KBM-7 (cell line): ENCODE measurements around the gene EXOC2.

Experiments
- DNase-seq: peaks from one replicate; pipeline ENCODE4 v3.0.0-alpha.2; 2015
- in situ Hi-C: fragments of 300-500 bp; cut with MboI; formaldehyde crosslinking; loops from 2 replicates; pipeline ENCODE4 v1.14.3; 2020; ENCODE audit warnings: low sequenced_read_pairs, low pct_unique_long_range_greater_than_20kb, mixed read lengths

The EXOC2 gene

GRCh38 chr6:491233-491632 lies 201.7 kb downstream of the EXOC2 start:
- in situ Hi-C loops, result no loop called here
- DNase-seq, result no peak

GRCh38 chr6:490251-491037 lies 202.5 kb downstream of the EXOC2 start:
- in situ Hi-C loops, result no loop called here
- DNase-seq, result no peak

- DNase-seq, result no peak
- in situ Hi-C loops, result no loop called here
Measured at GRCh38 chr6:489762-490161, 203.2 kb downstream of the EXOC2 start.

DNA sequence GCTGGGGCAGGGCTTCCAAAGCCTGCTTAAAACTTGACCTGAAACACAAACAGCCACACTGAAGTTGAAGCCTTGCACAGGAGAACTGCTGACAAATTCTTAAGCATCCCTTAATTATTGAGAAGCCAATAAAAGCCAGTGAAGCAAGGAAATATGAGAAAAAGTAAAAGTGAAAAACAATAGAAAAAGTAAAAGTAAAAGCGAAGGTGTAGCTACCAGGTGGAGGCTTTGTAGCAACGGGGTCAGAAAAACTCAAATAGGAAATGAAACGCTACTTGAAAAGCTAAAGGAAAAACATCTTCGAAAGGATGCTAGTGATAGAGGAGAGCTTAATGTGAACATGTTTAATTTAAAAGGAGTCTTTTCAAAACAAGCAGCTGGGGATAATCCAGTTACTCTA lies 203.9 kb downstream of the EXOC2 start:
- in situ Hi-C loops, result no loop called here
- DNase-seq, result no peak

DNA sequence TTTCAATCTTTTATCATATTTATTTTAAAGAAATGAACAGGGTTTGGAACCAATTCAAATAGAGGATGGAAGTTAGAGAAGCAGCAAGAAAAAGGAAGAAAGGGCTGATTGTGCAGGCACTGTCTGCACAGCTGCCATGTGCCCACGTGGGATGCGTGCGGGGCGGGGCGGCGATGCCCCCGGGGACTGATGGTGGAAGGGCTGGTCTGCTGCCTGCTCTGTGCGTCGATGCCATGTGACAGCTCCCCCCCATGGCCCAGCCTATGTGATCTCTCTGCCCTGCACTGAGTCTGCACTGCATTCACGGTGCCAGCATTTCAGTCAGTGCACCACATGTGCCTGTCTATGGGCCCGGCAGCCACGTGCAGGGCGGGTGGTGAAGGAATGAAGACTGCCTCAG lies 205.0 kb downstream of the EXOC2 start:
- DNase-seq, result no peak
- in situ Hi-C loops, result no loop called here

- in situ Hi-C loops, result no loop called here
Measured at GRCh38 chr6:485655-486170, 207.2 kb downstream of the EXOC2 start.

DNA sequence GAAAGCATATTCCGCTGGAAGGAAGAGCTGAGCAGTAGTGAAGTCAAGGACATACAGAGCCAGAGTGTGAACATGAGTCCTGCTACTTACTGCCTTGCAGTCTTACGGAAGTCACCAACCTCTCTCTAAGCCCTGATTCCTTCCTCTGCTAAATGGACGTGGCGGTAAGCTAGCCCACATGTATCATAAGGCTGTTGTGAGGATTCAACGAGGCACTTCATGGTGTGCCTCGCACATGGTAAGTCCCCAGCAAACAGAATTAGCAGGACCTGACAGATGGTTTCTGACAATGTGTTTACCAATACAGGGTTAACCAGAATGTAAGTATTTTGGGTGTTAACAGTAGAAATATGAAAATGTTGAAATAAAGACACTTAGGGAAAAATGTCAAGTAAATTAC lies 208.2 kb downstream of the EXOC2 start:
- no peak for DNase-seq
- in situ Hi-C loops, result no loop called here

More at GRCh38 chr6:485655-486170, 207.2 kb downstream of the EXOC2 start:
- DNase-seq, result no peak

GRCh38 chr6:484086-484745 lies 208.7 kb downstream of the EXOC2 start:
- no peak for DNase-seq
- in situ Hi-C loops, result no loop called here

DNA sequence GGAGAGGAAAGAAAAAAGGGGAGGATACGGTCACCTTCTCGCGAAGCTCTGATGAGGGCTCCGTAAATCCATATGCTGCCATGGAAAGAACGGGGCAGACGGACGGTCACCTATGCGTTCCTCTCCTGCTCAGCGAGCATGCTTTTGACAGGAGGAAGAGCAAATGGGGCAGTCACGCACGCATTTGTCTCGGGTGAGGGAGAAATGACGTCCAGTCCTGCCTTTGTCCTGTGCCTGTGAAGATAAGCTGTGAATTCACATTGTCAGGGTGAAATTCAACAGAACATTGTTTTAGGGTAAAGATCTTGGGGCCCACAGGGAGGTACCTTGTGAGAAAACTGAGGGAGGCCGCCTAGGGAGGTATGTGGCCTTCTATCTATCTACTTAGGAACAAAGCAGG lies 217.6 kb downstream of the EXOC2 start:
- in situ Hi-C loops, result no loop called here
- no peak for DNase-seq

GRCh38 chr6:474453-475185 lies 218.3 kb downstream of the EXOC2 start:
- peak; percentile 76 for DNase-seq
- in situ Hi-C loops, result no loop called here

- in situ Hi-C loops, result no loop called here
- DNase-seq, result no peak
Measured at GRCh38 chr6:473768-474452, 219.0 kb downstream of the EXOC2 start.

DNA sequence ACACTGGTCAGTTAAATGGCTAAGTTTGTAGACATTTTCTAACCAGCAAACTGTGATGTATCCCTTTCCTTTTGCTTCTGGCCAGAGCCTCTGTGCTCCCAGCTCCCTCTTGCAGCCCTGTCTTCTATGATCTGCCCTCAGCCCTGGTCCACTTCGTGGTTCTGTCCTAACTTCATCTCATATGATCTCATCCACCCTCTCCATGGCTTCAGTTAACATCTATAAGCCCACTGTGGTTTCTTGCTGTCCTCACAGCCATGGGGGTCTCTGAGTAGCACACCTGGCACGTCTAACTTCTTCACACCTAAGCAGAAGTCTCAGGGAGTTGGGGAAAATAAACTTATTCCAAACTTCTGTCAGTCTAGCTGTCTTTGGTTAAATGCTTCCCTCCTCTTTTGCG lies 219.6 kb downstream of the EXOC2 start:
- no peak for DNase-seq
- in situ Hi-C loops, result no loop called here

DNA sequence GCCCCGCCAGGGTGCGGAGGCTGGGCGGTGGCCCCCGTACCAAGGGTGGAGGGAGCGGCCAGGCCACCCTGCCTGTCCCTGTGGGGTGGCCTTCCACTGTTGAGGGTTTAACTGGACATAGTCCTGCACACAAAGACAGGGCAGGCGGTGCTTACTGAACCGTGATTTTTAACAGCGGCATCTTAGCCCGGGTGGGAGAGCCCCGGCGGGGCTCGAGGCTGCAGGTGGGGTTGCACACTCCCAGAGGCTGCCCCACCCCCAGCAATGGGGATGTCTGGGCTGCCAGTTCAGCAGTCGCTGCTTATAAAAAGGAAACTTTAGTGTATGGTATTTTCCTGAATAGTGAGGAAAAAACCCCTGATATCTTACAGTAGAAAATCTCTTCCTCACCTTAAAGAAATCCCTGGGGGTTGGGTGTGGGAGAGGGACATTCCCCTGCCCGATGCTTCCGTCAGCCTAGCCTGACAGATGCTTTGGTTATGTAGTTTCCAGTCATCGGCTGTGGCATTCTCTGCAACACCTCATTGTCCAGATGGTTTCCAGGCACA lies 222.0 kb downstream of the EXOC2 start:
- in situ Hi-C loops, result no loop called here
- DNase-seq, result no peak

DNA sequence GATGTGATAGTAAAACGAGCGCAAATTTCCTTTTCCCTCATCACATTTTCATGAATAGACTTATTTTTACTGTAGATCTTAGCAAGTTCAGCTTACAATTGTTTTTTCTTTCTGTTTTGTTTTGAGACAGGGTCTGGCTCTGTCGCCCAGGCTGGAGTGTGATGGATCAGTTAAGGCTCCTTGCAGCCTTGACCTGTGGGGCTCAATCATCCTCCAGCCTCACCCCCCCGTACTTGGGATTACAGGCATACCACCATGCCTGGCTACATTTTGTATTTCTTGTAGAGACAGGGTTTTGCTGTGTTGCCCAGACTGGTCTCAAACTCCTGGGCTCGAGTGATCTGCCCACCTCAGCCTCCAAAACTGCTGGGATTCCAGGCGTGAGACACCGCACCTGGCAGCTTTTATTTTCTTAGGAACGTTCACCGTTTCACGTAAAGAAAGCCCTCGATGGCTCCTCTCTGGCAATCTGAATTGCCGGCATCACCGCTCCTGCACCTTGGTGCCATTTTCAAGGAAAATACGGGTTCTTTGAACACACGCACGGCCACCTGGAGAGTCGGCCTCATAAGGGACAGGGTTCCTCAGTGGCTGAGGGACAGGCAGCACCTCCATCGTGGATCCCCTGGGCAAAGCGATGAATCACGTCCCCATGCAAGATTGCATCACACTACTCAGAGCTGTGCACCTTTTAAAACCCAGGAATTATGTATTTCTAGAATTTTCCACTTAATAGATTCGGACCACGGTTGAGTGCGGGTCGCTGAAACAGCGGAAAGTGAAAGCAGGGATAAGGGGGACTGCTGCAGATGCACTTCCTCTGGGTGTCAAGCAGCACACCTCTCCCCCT lies 222.7 kb downstream of the EXOC2 start:
- DNase-seq, result no peak
- in situ Hi-C loops, result no loop called here

DNA sequence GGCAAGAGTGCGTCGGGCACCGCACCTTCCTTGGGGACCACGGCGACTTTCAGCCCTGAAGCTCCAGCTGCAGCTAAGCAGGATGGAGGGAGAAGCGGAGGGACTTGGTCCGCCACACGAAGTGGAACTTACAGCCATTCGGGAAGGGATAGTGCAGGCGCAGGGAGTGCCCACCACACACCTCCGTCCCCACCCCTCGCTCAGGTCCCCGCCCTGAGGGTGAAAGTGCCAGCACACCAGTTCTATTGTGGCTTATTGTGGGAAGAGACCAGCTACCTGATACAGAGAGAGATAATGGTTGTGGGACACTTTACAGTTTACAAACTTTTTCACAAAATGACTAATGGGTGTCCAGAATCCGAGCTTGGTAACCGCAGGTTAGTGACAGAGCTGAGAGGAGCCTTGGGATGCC lies 225.3 kb downstream of the EXOC2 start:
- no peak for DNase-seq
- in situ Hi-C loops, result no loop called here

GRCh38 chr6:467111-467510 lies 225.8 kb downstream of the EXOC2 start:
- DNase-seq, result no peak
- in situ Hi-C loops, result no loop called here

GRCh38 chr6:466564-466963 lies 226.4 kb downstream of the EXOC2 start:
- no peak for DNase-seq
- in situ Hi-C loops, result no loop called here
